HG03520 (cell line): ENCODE results near the gene GRIFIN.
A peak's percentile ranks its signal among the peaks of the same experiment; 100 is the strongest.
"Not testable (repeated sequence)": the region's sequence is repeated elsewhere in the genome, so short reads cannot be mapped to it uniquely, and the experiment has no call there.

Experiments used
- ATAC-seq: cut with Tn5 transposase; IDR thresholded peaks from one replicate; pipeline ENCODE4 v1.9.1; 2021; ENCODE audit warnings: mild to moderate bottlenecking, moderate library complexity; ENCODE audit not compliant: unreplicated experiment

The GRIFIN gene

GRCh38 chr7:2461268-2462026, 14.8 kb downstream of the GRIFIN start:
- no peak for ATAC-seq

DNA sequence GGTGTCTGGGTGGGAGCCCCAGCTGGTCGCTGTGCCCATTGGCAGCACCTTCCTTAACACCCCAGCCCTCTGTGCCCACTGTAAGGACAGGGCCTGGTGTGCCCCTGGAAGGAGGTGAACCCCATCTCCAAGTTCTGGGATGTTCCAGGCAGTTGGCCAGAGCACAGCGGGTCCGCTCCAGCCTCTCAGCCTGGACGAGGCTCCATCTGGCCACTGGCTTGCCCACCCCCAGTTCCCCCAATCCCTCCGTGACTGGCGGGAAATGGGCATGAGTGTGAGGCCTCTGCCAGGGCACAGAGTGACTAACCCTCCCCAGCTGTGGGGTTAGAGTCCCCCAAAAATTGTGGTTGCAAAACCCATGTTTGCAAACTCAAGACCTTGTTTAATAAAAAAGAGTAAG, 15.6 kb downstream of the GRIFIN start:
- ATAC-seq, result no peak

DNA sequence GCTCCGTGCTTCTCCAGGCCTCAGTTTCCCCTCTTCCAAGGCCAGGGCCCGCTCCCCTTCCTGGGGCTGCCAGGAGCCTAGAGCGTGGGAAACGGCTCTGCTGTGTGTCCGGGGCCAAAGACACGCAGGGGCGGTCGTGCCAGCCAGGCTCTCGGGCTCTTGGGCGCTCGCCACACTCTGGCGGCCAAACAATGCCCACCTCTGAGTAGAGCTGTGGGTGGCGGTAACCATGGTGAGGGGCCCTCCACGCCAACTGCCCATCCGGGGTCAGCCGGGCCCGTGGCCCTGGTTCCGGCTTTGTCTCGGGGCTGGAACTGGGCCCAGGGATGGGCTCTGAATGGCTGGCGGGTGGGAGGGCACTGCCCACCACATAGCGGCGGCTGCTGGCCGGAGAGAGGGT, 16.0 kb downstream of the GRIFIN start:
- ATAC-seq, result no peak

DNA sequence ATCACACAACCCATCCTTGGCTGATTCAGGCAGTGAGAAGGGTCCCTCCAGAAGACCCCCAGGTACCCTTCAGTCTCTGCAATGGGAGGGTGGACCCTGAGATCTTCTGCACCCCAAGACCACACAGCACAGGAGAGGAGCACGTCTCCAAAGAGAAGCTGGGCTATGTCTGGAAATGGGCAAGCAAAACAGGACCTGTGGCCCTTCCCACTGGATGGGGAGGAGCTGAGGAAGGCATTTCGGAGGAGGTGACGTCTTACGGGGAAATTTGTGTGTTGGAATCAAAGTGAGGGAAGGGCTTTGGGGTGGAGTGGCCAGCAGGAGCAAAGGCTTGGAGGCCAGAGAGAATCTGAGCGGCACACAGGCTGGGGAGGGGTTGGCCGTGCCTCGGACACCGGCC, 16.5 kb downstream of the GRIFIN start:
- ATAC-seq, result no peak

GRCh38 chr7:2453849-2454248, 22.3 kb downstream of the GRIFIN start:
- ATAC-seq, result not testable (repeated sequence)

DNA sequence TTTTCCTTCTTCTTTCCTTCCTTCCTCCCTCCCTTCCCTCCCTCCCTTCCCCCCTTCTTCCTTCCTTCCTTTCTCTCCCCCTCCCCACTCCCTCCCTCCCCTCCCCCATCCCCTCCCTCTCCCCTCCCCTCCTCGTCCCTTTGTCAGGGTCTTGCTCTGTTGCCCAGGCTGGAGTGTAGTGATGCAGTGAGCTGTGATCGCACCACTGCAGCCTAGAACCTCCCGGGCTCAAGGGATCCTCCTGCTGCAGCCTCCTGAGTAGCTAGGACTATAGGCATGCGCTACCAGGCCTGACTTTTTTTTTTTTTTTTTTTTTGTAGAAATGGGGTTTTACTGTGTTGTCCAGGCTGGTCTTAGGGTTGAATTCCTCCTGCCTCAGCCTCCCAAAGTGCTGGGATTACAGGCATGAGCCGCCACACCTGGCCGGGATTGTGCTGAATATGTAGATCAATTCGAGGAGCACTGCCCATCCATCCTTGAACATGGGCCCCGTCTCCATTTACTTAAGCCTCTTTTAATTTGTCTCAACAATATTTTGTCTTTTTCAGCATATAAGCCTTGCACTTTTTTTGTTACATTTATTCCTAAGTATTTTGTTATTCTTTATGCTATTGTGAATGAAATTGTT, 23.4 kb downstream of the GRIFIN start:
- no peak for ATAC-seq

DNA sequence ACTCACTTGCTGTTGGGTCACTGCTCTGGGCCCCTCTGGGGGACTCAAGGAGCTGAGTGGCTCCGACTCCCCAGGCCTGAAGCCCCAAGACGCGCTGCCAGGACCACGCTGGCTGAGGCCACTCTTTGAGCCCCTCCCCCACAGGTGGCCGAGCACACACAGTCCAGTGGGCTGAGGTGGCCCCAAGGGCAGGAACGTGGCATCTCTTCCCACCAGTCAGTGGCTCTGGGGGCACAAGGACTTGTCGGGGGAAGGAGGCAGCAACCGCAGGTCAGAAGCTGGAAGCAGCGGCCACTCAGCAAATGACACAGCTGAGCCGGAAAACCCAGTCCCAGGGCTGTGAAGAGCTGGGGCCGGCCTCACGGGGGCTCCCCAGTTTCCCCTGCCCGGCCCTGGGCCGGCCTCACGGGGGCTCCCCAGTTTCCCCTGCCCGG, 24.1 kb downstream of the GRIFIN start:
- ATAC-seq, result no peak

GRCh38 chr7:2451171-2452073, 24.8 kb downstream of the GRIFIN start:
- ATAC-seq, result peak; percentile 92

DNA sequence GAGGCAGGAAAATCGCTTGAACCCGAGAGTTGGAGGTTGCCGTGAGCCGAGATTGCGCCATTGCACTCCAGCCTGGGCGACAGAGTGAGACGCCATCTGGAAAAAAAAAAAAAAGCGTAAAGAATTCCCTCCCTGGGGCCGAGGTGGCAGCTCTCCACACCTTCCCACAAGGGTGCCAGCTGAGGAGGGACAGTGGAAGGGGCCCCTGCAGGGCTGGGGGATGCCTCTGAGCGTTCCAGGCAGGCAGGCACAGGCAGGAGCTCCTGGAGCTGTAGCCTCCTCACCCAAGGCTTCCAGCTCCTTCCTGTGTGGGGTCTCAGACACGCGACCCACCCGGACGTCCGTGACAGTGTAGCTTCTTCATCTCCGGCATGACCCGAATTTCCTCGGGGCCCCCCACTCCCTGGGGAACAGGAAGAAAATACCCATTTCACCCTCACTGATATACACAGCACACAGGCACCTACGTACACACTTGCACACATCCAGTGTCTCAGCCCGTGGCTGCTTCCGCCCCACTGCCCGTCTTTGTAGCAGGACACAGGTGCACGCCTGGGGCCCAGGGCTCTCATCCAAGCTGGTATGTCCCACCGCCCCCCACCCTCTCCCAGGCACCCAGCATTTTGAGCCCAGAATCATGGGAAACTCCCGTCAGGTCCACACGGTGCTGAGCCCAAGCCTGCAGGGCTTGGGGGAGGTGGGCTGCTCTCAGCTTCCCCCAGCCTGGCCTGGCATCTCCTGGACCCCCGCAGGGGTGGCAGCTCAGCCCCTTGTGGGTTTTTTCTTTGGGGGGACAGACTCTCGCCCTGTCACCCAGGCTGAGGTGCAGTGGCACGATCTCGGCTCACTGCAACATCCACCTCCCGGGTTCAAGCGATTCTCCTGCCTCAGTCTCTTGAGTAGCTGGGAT, 25.7 kb downstream of the GRIFIN start:
- no peak for ATAC-seq

- ATAC-seq, result no peak
Observed at GRCh38 chr7:2446676-2447075, 29.5 kb downstream of the GRIFIN start.

DNA sequence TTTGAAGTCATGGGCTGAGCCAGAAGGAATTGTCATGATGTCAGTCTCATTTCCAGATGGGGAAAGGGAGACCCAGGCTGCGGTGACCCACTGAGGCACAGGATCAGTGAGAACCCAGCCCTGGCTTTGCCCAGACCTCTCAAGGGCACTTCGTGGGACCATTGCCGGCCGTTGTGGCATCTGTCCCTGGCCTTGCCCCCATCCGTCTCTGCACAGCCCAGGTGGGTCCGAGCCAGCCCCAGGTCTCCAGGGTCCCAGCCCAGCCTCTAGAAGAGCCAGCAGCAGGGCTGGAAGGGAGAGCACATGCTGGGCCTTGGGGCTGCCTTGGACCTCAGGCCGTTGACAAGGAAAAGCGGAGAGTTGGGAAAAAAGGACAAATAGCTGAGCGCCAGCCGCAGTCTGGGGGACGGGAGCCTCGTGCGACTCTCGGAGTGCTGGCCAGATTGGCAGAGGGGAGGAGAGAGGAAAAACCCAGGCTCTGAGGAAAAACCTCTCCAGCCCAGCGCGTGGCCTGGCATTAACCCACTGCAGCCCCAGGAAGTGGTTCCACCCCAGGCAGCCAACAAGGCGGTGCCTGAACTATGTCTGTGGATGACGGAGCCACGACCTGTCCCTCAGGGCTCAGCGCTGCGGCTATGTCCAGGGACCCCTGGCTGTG, 30.2 kb downstream of the GRIFIN start:
- no peak for ATAC-seq

DNA sequence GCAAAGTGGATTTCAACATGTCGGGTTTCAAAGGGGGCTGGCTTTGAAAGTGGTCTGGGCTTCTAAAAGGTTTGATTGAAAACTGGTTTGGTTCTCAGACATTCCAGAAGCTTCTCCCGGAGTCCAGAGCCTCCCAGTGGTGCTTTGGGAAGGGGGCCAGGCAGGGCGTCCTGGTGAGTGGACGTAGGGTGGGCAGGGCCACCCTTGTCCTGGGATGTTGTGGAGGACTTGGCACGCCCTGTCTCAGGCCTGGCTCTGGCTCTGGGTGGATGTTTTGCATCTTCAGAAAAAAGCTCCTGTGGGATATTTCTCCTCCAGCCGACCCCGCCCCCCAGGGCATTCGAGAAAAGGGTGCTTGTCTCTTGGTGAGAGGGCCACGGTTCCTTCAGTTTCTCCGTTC, 31.2 kb downstream of the GRIFIN start:
- no peak for ATAC-seq

- no peak for ATAC-seq
Observed at GRCh38 chr7:2444476-2444875, 31.7 kb downstream of the GRIFIN start.

- no peak for ATAC-seq
Observed at GRCh38 chr7:2443491-2443890, 32.7 kb downstream of the GRIFIN start.

DNA sequence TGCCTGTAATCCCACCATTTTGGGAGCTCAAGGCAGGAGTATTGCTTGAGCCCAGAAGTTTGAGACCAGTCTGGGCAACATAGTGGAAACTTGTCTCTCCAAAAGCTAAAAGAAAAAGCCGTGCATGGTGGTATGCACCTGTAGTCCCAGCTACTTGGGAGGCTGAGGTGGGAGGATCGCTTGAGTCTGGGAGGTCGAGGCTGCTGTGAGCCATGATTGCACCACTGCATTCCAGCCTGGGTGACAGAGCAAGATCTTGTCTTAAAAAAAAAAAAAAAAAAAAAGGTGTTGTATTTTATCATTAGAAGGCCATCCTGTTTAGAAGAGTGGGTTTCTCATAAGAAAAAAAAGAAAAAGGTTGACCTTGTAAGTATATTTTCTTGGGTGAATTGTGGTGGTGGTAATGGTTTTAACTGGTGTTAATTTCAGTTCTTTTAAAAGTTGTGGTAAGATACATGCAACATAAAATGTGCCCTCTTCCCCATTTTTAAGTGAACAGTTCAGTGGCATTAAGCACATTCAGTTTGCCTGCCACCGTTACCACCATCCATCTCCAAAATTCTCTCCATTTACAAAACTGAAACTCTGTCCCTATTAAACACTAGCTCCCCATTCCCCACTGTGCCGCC, 34.7 kb downstream of the GRIFIN start:
- no peak for ATAC-seq

- no peak for ATAC-seq
Observed at GRCh38 chr7:2440608-2441245, 35.5 kb downstream of the GRIFIN start.

DNA sequence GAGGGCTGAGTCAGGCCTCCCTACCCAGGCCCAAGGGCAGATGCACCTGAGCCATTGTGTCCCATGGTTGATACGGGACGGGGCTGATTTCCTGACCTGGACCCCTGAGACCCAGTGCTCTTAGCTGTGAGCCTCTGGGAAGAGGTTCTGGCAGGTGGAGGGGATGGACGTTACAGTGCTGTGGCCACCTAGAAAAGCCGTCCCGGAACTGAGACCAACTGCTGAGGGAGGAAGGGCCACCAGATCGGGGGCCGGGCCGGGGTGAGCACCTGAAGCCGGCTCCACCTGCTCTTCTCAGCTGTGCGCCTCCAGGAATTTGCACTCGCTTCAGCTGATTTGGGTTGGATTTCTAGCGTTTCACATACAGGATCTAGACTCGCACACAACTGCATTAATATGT, 37.4 kb downstream of the GRIFIN start:
- ATAC-seq, result no peak

- ATAC-seq, result no peak
Observed at GRCh38 chr7:2438186-2438585, 38.0 kb downstream of the GRIFIN start.

DNA sequence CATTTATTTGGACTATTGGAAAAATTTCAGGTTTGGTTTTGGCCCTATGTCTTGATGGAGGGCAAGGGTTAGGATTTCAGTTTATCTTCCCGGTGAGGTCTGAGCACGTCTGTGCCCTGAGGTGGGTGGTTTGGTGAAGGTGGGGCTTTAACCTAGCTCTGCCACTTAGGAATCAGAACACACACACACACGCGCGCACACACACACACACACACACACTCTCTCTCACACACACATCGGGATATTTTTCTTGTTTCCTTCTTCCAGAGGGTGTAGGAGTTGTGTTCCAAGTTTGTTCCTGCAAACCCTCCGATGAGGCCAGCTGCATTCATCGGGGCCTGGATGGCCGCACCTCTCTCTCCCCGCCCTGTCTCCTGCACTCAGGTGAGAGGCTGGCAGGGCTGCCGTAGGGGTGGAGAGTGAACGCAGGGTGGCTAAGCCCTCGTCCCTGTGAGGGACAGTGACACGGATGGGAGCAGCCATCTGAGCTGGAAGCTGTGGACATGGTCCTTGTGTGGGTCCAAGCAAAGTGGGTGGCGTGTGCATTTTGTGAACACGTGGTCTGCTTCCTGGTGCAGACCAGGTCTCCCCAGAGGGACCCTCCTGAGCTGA, 38.6 kb downstream of the GRIFIN start:
- ATAC-seq, result no peak
